MM.1S (cell line): Measurements from ENCODE around the gene LCLAT1.

Experiments
- EZH2 ChIP-seq: fragments of 300-600 bp; sonication (generic); optimal IDR thresholded peaks from 2 replicates; pipeline ENCODE3; 2017; ENCODE audit warnings: low read depth, mild to moderate bottlenecking, antibody characterized with exemption, low read length, mixed read lengths
- EZH2phosphoT487 ChIP-seq: fragments of 300-600 bp; sonication (generic); IDR thresholded peaks from 2 replicates; pipeline ENCODE4 v1.6.1; 2018; ENCODE audit warnings: antibody characterized with exemption, low read length
- TF ChIP-seq, protein P1 (sequence below): fragments of 300-600 bp; sonication (generic); IDR thresholded peaks from 2 replicates; pipeline ENCODE4 v1.5.1; 2016; ENCODE audit warnings: antibody characterized with exemption, low read length, mixed read lengths

DNA sequence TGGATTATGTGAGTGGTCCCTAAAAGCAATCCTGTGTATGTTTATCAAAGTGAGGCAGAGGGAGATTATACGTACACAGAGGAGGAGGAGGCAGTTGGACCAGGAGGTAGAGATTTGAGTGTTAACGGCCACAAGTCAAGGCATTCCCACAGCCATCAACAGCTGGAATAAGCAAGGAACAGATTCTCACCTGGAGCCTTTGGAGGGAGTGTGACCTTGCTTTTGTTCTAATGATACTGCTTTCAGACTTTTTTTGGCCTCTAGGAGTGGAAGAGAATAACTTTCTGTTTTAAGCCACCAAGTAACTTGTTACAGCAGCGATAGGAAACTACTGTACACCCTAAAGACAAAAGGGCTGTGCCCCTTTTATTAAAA lies 18.1 kb downstream of the LCLAT1 start:
- TF ChIP-seq, protein P1, sequence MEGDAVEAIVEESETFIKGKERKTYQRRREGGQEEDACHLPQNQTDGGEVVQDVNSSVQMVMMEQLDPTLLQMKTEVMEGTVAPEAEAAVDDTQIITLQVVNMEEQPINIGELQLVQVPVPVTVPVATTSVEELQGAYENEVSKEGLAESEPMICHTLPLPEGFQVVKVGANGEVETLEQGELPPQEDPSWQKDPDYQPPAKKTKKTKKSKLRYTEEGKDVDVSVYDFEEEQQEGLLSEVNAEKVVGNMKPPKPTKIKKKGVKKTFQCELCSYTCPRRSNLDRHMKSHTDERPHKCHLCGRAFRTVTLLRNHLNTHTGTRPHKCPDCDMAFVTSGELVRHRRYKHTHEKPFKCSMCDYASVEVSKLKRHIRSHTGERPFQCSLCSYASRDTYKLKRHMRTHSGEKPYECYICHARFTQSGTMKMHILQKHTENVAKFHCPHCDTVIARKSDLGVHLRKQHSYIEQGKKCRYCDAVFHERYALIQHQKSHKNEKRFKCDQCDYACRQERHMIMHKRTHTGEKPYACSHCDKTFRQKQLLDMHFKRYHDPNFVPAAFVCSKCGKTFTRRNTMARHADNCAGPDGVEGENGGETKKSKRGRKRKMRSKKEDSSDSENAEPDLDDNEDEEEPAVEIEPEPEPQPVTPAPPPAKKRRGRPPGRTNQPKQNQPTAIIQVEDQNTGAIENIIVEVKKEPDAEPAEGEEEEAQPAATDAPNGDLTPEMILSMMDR = no peak
- TF ChIP-seq EZH2 = no peak
- TF ChIP-seq EZH2phosphoT487 = no peak
